Subcutaneous adipose tissue (tissue), 4 donors: ENCODE results near the gene CHMP4B. TPM values are rescaled to one million over a fixed set of nuclear protein-coding genes. Genes with fewer than 3 reads are reported as not detected.

Experiments
- CTCF ChIP-seq: fragments of 450-650 bp; IDR thresholded peaks from one replicate; pipeline ENCODE4 v1.5.1; 2016; ENCODE audit warnings: low read depth, mild to moderate bottlenecking, control low read depth, antibody characterized with exemption, moderate library complexity
- total RNA-seq, 4 donors: library from RNA; depleted of rRNA; stranded (reverse); fragments of >200 nt; gene quantifications; one replicate each; pipeline ENCODE4 v1.1.0, GENCODE V29; 2016

CHMP4B gene
- total RNA-seq, 4 donors from 2014 or later = 68.0 to 79.5 (median 69.5) TPM

DNA sequence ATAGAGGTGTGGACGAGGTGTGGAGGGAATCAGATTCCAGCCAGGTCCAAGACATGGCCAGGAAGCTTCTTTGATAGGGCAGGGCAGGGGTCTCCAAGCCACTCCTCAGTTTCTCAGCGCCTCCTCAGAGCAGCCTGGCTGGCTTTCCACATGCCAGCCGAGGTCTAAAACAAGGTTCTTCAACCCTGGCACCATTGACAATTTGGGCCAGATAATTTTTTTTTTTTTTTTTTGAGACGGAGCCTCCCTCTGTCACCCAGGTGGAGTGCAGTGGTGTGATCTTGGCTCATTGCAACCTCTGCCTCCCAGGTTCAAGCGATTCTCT, 21.3 kb upstream of the CHMP4B start:
- TF ChIP-seq CTCF = no peak

- TF ChIP-seq CTCF = no peak
Measured at GRCh38 chr20:33790566-33790965, 20.6 kb upstream of the CHMP4B start.

GRCh38 chr20:33791021-33791420, 20.1 kb upstream of the CHMP4B start:
- TF ChIP-seq CTCF = no peak

DNA sequence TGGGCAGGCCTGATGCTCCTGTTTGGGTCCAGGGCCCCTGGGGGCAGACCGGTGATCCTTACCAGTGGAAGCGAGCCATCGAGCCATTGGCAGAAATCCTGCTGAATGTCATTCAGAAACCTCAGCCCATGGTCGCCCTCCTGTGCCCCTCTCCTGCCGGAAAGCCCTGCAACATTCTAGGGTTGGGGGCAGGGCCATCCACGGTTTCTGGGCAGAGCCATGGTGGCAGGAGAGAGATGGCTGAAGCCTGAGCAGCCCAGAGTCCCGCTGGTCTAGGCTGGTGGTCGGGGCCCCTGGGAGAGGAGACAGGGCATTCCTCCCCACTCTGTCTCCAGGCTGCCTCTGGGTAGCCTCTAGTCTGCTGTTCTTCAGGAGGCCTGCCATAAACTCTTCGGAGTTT, 19.6 kb upstream of the CHMP4B start:
- no peak for TF ChIP-seq CTCF

- no peak for TF ChIP-seq CTCF
Measured at GRCh38 chr20:33791959-33792597, 19.1 kb upstream of the CHMP4B start.

- no peak for TF ChIP-seq CTCF
Measured at GRCh38 chr20:33793011-33793931, 17.9 kb upstream of the CHMP4B start.

- TF ChIP-seq CTCF = no peak
Measured at GRCh38 chr20:33796263-33796906, 14.8 kb upstream of the CHMP4B start.
